Astrocyte (in vitro differentiated cells and primary cell): ENCODE data around the gene AMPD3. TPM values are rescaled to one million over a fixed set of nuclear protein-coding genes. Genes with fewer than 3 reads are reported as not detected.

ENCODE experiments used
- DNase-seq: peaks from one replicate; pipeline ENCODE4 v3.0.0-alpha.2; 2010; ENCODE audit warnings: low read depth
- FAIRE-seq: peaks from 2 replicates; lab custom pipeline; 2011; peaks lifted over from hg19 to GRCh38; lab: Jason Lieb, UNC
- H2AFZ ChIP-seq: 2 replicates; pipeline ENCODE4 v1.6.0; 2012; ENCODE audit warnings: low read depth, low read length, inconsistent platforms
- H3K27ac ChIP-seq: 2 replicates; pipeline ENCODE4 v1.5.1; 2011; ENCODE audit warnings: low read depth, low read length, inconsistent platforms
- H3K27me3 ChIP-seq: 2 replicates; pipeline ENCODE4 v1.6.0; 2011; ENCODE audit warnings: low read length, inconsistent platforms; ENCODE audit not compliant: insufficient read depth
- H3K36me3 ChIP-seq: 2 replicates; pipeline ENCODE4 v1.5.1; 2011; ENCODE audit warnings: low read length, inconsistent platforms; ENCODE audit not compliant: insufficient read depth
- H3K4me1 ChIP-seq: 2 replicates; pipeline ENCODE4 v1.5.1; 2011; ENCODE audit warnings: low read length, inconsistent platforms; ENCODE audit not compliant: insufficient read depth
- H3K4me2 ChIP-seq: 2 replicates; pipeline ENCODE4 v1.6.0; 2012; ENCODE audit warnings: low read length, inconsistent platforms
- H3K4me3 ChIP-seq: 2 replicates; pipeline ENCODE4 v1.5.1; 2011; ENCODE audit warnings: low read depth, mild to moderate bottlenecking, low read length, inconsistent platforms; ENCODE audit not compliant: insufficient read depth
- H3K79me2 ChIP-seq: 2 replicates; pipeline ENCODE4 v1.6.0; 2012; ENCODE audit warnings: mild to moderate bottlenecking, low read length, inconsistent platforms; ENCODE audit not compliant: insufficient read depth
- H3K9ac ChIP-seq: 2 replicates; pipeline ENCODE4 v1.6.0; 2012; ENCODE audit warnings: mild to moderate bottlenecking, low read length, inconsistent platforms
- H3K9me3 ChIP-seq: 2 replicates; pipeline ENCODE4 v1.5.1; 2012; ENCODE audit warnings: low read depth, mild to moderate bottlenecking, low read length, inconsistent platforms; ENCODE audit not compliant: insufficient read depth
- H4K20me1 ChIP-seq: 2 replicates; pipeline ENCODE4 v1.6.0; 2012; ENCODE audit warnings: low read length, inconsistent platforms; ENCODE audit not compliant: insufficient read depth
- H3K27ac Mint-ChIP-seq: one replicate; pipeline ENCODE4 v1.8.0; 2021; ENCODE audit warnings: mild to moderate bottlenecking, mixed read lengths; ENCODE audit not compliant: unreplicated experiment
- H3K27me3 Mint-ChIP-seq: one replicate; pipeline ENCODE4 v1.8.0; 2021; ENCODE audit warnings: low read depth, mixed read lengths; ENCODE audit not compliant: unreplicated experiment
- H3K36me3 Mint-ChIP-seq: one replicate; pipeline ENCODE4 v1.8.0; 2021; ENCODE audit warnings: low read depth, mixed read lengths; ENCODE audit not compliant: unreplicated experiment
- H3K4me1 Mint-ChIP-seq: one replicate; pipeline ENCODE4 v1.8.0; 2021; ENCODE audit warnings: low read depth, mixed read lengths; ENCODE audit not compliant: unreplicated experiment
- H3K4me3 Mint-ChIP-seq: one replicate; pipeline ENCODE4 v1.8.0; 2021; ENCODE audit warnings: mild to moderate bottlenecking, moderate library complexity, mixed read lengths; ENCODE audit not compliant: unreplicated experiment
- H3K9me3 Mint-ChIP-seq: one replicate; pipeline ENCODE4 v1.8.0; 2021; ENCODE audit warnings: mild to moderate bottlenecking, mixed read lengths; ENCODE audit not compliant: unreplicated experiment
- CTCF ChIP-seq: IDR thresholded peaks from 2 replicates; pipeline ENCODE4 v1.5.1; 2011; ENCODE audit warnings: low read depth, mild to moderate bottlenecking, inconsistent platforms, low read length, moderate library complexity; ENCODE audit not compliant: insufficient read depth
- EZH2 ChIP-seq: IDR thresholded peaks from 2 replicates; pipeline ENCODE4 v1.6.1; 2012; ENCODE audit warnings: mild to moderate bottlenecking, low read length, inconsistent platforms; ENCODE audit not compliant: insufficient read depth
- total RNA-seq: library from RNA; stranded (reverse); gene quantifications from 2 replicates; pipeline ENCODE4 v1.2.1, GENCODE V29; 2021

Gene AMPD3
- total RNA-seq, 1 donor from 2014 or later = 5.6 TPM

GRCh38 chr11:10474551-10474950 is 19.5 kb downstream of the AMPD3 start:
- peaks cover 1% of the 10 kb centered on the region for H3K4me1 Mint-ChIP-seq
- DNase-seq = no peak
- Histone ChIP-seq H4K20me1 (no peaks in the 10 kb centered on the region), H3K4me2 (no peak overlapping the region), H3K9ac (no peak overlapping the region), H3K79me2 (no peaks in the 10 kb centered on the region), H3K36me3 (no peaks in the 10 kb centered on the region), H3K27me3 (no peaks in the 10 kb centered on the region), H3K4me3 (no peak overlapping the region), H3K27ac (no peak overlapping the region), H3K4me1 (no peaks in the 10 kb centered on the region), H3K9me3 (no peaks in the 10 kb centered on the region), H2AFZ (no peak overlapping the region)
- H3K4me3 Mint-ChIP-seq = no peak overlapping the region
- FAIRE-seq = no peak
- no peak for TF ChIP-seq EZH2
- TF ChIP-seq CTCF = no peak
- peaks cover 7% of the 10 kb centered on the region for H3K27me3 Mint-ChIP-seq
- peaks cover 11% of the 10 kb centered on the region for H3K9me3 Mint-ChIP-seq
- peaks cover 6% of the 10 kb centered on the region for H3K36me3 Mint-ChIP-seq
- no peak overlapping the region for H3K27ac Mint-ChIP-seq

GRCh38 chr11:10476342-10476741 is 21.3 kb downstream of the AMPD3 start:
- no peaks in the 10 kb centered on the region for H3K79me2 ChIP-seq
- H3K36me3 ChIP-seq = no peaks in the 10 kb centered on the region
- H3K9ac ChIP-seq = no peak overlapping the region
- no peak overlapping the region for H2AFZ ChIP-seq
- Mint-ChIP-seq H3K27ac (no peak overlapping the region), H3K4me3 (no peak overlapping the region), H3K9me3 (peaks cover 5% of the 10 kb centered on the region), H3K27me3 (peaks cover 7% of the 10 kb centered on the region), H3K4me1 (peaks cover 1% of the 10 kb centered on the region), H3K36me3 (peaks cover 6% of the 10 kb centered on the region)
- no peak overlapping the region for H3K4me3 ChIP-seq
- H3K27me3 ChIP-seq = no peaks in the 10 kb centered on the region
- H4K20me1 ChIP-seq = no peaks in the 10 kb centered on the region
- no peak for FAIRE-seq
- no peaks in the 10 kb centered on the region for H3K9me3 ChIP-seq
- no peaks in the 10 kb centered on the region for H3K4me1 ChIP-seq
- no peak overlapping the region for H3K4me2 ChIP-seq
- H3K27ac ChIP-seq = no peak overlapping the region
- TF ChIP-seq CTCF (no peak), EZH2 (no peak)
- DNase-seq = no peak

- H3K27ac Mint-ChIP-seq = no peak overlapping the region
- H3K4me1 Mint-ChIP-seq = peaks cover 1% of the 10 kb centered on the region
- H3K27me3 Mint-ChIP-seq = peaks cover 7% of the 10 kb centered on the region
- no peak overlapping the region for H2AFZ ChIP-seq
- H3K4me1 ChIP-seq = no peaks in the 10 kb centered on the region
- no peaks in the 10 kb centered on the region for H3K79me2 ChIP-seq
- no peak overlapping the region for H3K4me3 ChIP-seq
- peak overlapping the region; percentile 27 for H3K4me3 Mint-ChIP-seq
- H3K36me3 Mint-ChIP-seq = peaks cover 8% of the 10 kb centered on the region
- DNase-seq (no peak), FAIRE-seq (no peak)
- H3K27me3 ChIP-seq = no peaks in the 10 kb centered on the region
- no peaks in the 10 kb centered on the region for H4K20me1 ChIP-seq
- H3K9ac ChIP-seq = no peak overlapping the region
- H3K36me3 ChIP-seq = no peaks in the 10 kb centered on the region
- TF ChIP-seq CTCF (no peak), EZH2 (no peak)
- peaks cover 5% of the 10 kb centered on the region for H3K9me3 Mint-ChIP-seq
- no peak overlapping the region for H3K4me2 ChIP-seq
- no peaks in the 10 kb centered on the region for H3K9me3 ChIP-seq
- H3K27ac ChIP-seq = no peak overlapping the region
These were observed 22.0 kb downstream of the AMPD3 start for GRCh38 chr11:10476927-10477689.
